GM12891 (cell line): Measurements from ENCODE around the gene ITPR1.

Source experiments
- POLR2A ChIP-seq: IDR thresholded peaks from 2 replicates; pipeline ENCODE4 v1.6.1; 2011; ENCODE audit warnings: low read depth, low read length, control low read depth
- POU2F2 ChIP-seq: IDR thresholded peaks from 2 replicates; pipeline ENCODE4 v1.6.1; 2011; ENCODE audit warnings: low read depth, mild to moderate bottlenecking, control low read depth, low read length, moderate library complexity
- TAF1 ChIP-seq: IDR thresholded peaks from 2 replicates; pipeline ENCODE4 v1.6.1; 2011; ENCODE audit warnings: low read depth, low read length, control low read depth

- TF ChIP-seq POLR2A = no peak
- no peak for TF ChIP-seq TAF1
- TF ChIP-seq POU2F2 = no peak
Observed at GRCh38 chr3:4785551-4785950, 292.4 kb downstream of the ITPR1 start.
